Measurements from ENCODE around the gene KCNH6. TPM values are rescaled to one million over a fixed set of nuclear protein-coding genes. Genes with fewer than 3 reads are reported as not detected.
A peak's percentile ranks its signal among the peaks of the same experiment; 100 is the strongest.

The KCNH6 gene, protein sequence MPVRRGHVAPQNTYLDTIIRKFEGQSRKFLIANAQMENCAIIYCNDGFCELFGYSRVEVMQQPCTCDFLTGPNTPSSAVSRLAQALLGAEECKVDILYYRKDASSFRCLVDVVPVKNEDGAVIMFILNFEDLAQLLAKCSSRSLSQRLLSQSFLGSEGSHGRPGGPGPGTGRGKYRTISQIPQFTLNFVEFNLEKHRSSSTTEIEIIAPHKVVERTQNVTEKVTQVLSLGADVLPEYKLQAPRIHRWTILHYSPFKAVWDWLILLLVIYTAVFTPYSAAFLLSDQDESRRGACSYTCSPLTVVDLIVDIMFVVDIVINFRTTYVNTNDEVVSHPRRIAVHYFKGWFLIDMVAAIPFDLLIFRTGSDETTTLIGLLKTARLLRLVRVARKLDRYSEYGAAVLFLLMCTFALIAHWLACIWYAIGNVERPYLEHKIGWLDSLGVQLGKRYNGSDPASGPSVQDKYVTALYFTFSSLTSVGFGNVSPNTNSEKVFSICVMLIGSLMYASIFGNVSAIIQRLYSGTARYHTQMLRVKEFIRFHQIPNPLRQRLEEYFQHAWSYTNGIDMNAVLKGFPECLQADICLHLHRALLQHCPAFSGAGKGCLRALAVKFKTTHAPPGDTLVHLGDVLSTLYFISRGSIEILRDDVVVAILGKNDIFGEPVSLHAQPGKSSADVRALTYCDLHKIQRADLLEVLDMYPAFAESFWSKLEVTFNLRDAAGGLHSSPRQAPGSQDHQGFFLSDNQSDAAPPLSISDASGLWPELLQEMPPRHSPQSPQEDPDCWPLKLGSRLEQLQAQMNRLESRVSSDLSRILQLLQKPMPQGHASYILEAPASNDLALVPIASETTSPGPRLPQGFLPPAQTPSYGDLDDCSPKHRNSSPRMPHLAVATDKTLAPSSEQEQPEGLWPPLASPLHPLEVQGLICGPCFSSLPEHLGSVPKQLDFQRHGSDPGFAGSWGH
- polyA plus RNA-seq (2012; ENCODE audit: missing spikeins) = not detected

DNA sequence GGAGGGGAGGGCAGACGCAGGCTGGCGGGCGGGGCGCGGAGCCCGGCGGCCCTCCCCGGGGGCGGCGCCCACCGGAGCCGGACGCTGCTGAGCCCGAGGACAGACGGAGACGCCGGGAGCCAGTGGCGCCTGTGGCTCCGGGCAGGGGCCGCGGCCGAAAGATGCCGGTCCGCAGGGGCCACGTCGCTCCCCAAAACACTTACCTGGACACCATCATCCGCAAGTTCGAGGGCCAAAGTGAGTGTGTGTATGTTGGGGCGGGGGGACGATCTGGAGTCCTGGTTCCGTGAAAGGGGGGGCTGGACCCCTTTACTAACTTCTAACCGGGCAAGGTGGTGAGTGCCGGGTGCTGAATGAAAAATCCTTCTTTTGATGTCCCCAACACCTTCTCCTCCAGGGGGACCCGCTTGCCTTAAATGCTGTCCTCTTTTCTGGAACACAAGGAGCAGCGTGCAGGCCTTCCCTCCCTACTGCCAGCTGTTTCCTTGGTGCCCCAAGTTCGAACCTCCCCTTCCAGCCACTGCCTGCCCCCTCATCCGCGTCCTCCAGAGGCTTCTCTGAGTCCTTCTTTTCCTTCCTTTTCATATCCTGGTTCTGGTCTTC is at the start of gene KCNH6:
Gene KCNH6, plus strand, starts transcription at position 106 of the 603 bp plus-strand sequence. Its CDS starts 56 bp downstream, at position 162.
- no peak for TF ChIP-seq POLR2A (IDR thresholded peaks at IDR 0.05; ENCODE audit: low read depth, low read length)
- FAIRE-seq (no peak), DNase-seq (ENCODE audit: insufficient read length) (no peak)

DNA sequence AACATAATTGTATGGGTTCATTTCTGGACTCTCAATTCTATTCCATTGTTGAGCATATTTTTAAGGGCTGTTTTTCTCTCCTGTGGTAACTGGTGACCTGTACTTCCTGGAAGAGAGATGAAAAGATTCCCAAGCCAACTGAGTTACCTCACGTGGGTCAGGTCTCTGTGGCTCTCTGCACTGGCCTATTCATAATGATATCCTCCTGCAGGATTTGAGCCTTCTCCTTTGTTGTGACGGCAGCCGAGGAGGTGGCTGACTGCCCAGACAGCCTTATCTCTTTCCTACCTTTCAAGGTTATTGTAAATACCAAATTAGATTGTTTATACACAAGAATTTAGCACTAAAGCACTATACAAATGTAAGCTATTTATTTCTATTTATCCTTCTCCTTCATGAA is 49.0 kb upstream of the KCNH6 start:
- FAIRE-seq = no peak
- TF ChIP-seq POLR2A (IDR thresholded peaks at IDR 0.05; ENCODE audit: low read depth, low read length) (no peak), POLR2AphosphoS5 (IDR thresholded peaks at IDR 0.05; ENCODE audit: low read depth, low read length) (no peak), TAF1 (IDR thresholded peaks at IDR 0.05; ENCODE audit: borderline replicate concordance, low read depth, low read length) (no peak)
- DNase-seq (ENCODE audit: insufficient read length) = no peak

DNA sequence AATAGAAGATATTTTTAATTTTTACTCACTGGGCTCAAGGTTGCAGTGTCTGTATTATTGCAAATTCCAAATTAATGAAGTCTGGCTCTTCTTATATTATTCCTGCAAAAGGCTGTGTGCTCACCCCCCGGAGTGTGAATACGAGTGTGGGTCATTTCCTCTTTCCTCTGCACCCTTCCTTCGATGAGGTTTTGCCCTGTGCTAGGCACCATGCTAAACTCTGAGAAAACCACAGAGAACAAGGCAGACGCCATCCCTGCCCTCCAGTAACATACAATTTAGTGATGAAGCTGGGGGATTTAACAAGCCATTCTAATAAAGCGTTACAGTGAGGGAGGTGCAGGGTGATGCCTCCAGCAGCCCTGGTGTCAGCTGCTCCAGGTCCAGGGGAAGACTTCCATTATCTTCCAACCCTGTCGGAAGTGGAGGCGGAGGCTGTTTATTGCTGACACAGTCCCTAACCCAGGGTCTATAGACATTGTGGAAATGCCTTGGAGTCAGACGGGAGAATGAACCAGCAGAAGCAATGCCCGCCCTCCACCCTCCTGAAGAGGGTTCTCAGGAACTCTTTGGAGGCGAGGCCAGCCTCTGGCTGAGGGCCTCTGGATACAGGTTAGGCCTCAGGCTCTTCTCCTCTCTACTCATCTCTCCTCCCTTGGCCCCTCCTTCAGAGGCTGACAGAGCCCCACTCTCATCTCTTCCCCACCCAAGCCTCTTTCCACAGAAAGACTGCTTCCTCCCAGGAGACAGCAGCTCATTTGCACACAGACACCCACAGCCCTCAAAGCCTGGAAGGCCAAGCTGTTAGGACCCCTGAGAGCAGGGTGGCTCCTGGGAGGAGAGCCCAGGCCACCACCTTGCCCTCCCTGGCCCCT is 48.3 kb upstream of the KCNH6 start:
- DNase-seq (ENCODE audit: insufficient read length) = no peak
- no peak for FAIRE-seq
- TF ChIP-seq POLR2A (IDR thresholded peaks at IDR 0.05; ENCODE audit: low read depth, low read length) (no peak), POLR2AphosphoS5 (IDR thresholded peaks at IDR 0.05; ENCODE audit: low read depth, low read length) (no peak), TAF1 (IDR thresholded peaks at IDR 0.05; ENCODE audit: borderline replicate concordance, low read depth, low read length) (no peak)

DNA sequence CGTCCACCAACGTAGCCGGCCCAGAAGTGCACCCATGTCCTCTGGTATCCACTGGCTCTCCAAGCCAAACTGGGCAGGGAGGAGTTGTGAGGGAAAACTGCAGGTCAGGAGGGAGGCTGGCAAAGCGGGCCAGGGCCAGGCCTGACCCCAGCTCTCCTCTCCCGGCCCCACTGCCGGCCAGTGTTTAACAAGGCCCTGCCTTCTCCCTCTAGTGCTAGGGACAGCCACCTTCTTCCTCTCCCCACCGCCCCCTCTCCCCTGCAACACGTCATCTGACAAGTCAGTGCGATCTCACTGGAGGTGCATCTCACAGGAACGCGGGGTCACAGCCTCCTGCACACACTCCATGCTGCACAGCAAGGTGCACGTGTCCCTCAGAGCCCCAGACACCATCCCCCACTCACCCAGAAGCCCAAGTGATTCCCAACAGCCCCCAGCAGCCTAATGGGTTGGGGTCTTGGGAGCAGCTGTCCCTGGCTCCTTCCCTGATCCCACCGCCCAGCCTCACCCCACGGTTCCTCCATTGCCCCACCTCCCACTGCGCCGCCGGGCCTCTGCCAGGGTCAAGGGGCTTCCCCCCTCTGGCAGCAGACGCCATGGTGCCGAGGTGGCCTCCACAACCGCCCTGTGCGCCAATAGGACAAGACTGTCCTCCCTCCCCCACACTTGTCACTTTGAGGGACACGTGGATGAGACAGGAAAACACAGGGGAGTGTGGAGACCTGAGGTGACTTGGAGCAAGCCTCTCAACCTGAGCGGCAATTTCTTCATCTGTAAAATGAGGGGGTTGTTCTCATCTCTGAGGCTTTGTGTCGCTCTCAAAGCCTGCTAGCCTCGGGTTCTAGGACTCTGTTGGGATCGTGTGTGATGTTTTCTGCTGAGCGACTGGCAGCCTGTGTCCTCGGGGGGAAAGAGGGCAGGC is 47.4 kb upstream of the KCNH6 start:
- DNase-seq (ENCODE audit: insufficient read length) = no peak
- FAIRE-seq = no peak
- TF ChIP-seq POLR2A (IDR thresholded peaks at IDR 0.05; ENCODE audit: low read depth, low read length) (no peak), POLR2AphosphoS5 (IDR thresholded peaks at IDR 0.05; ENCODE audit: low read depth, low read length) (no peak), TAF1 (IDR thresholded peaks at IDR 0.05; ENCODE audit: borderline replicate concordance, low read depth, low read length) (no peak)

DNA sequence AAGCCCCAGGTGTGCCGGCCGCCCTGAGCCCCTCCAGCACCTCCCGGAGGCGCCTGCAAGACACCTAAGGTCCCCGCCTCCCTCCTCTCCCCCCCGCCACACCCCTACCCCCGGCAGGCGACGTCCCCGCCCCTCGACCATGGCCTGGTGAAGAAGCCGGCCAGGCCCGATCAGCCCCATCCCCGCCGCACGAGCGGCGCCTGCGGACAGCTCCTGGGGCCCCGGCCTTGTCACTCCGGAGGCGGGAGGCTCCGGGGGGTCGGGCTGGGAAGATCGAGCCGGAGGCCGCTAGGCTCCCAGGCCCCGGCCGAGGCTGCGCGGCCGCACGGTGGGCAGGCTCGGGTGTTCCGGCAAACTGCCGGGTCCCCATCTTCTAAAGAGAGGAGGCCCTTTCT is 46.7 kb upstream of the KCNH6 start:
- TF ChIP-seq POLR2AphosphoS5 (IDR thresholded peaks at IDR 0.05; ENCODE audit: low read depth, low read length) (no peak), POLR2A (IDR thresholded peaks at IDR 0.05; ENCODE audit: low read depth, low read length) (no peak), TAF1 (IDR thresholded peaks at IDR 0.05; ENCODE audit: borderline replicate concordance, low read depth, low read length) (no peak)
- no peak for FAIRE-seq
- no peak for DNase-seq (ENCODE audit: insufficient read length)

DNA sequence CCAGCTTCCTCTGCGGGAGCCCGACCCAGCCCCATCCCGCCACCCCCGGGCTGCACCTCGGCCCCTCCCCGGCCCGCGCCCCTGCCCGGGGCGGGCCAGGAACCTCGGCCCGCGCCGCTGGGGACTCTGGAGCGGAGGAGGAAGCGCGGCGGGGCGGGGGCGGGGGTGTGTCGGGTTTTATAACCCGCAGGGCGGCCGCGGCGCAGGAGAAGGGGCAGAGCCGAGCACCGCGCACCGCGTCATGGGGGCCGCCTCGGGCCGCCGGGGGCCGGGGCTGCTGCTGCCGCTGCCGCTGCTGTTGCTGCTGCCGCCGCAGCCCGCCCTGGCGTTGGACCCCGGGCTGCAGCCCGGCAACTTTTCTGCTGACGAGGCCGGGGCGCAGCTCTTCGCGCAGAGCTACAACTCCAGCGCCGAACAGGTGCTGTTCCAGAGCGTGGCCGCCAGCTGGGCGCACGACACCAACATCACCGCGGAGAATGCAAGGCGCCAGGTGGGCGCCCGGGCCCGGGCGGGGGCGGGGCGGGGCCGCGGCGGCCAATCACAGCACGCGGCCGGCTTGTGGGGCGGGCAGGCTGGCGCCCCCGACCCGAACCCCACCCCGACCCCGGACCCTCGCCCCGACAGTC is 46.2 kb upstream of the KCNH6 start, which contains the start of gene ACE:
Gene ACE, plus strand, starts transcription at position 208 of the 626 bp plus-strand sequence. Its CDS starts 34 bp downstream, at position 242.
- DNase-seq (ENCODE audit: insufficient read length) (no peak), FAIRE-seq (no peak)
- TF ChIP-seq TAF1 (IDR thresholded peaks at IDR 0.05; ENCODE audit: borderline replicate concordance, low read depth, low read length) (no peak), POLR2AphosphoS5 (IDR thresholded peaks at IDR 0.05; ENCODE audit: low read depth, low read length) (no peak), POLR2A (IDR thresholded peaks at IDR 0.05; ENCODE audit: low read depth, low read length) (no peak)

DNA sequence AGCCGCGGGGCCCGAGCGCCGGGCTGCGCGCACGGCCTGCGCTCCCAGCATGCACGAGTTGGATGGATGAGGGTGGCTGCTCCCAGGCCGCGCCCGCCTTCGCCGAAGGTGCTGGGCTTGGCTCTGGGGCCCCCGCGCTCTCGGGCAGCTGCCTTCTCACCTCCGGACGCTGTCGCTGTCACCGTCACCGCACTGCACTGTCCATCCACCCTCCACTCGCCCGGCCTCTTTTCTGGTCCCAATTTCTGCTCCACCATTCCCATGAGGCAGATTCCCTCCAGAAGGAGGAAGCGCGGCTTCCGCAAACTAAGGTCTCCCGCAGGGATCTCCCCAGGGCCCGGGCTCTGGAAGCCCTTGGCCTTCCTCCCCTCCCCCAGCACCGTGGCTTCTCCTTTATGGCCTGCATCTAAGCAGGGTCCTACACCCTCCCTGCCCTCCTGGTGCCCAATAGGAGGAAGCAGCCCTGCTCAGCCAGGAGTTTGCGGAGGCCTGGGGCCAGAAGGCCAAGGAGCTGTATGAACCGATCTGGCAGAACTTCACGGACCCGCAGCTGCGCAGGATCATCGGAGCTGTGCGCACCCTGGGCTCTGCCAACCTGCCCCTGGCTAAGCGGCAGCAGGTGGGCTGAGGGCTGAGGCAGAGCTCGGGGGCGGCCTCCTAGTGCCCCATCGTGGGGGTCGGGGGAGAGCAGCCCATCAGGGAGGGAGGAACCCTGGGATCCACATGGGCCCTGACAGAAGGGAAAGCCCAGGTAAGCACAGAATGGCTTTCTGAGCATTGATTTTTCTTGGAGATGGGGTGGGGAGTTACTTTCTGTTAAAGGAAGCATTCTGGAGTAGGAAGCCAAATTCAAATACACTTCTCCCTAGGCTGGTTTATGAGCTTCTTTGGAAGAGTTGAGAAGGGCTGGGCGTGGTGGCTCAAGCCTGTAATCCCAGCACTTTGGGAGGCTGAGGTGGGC is 45.4 kb upstream of the KCNH6 start:
- no peak for DNase-seq (ENCODE audit: insufficient read length)
- TF ChIP-seq POLR2AphosphoS5 (IDR thresholded peaks at IDR 0.05; ENCODE audit: low read depth, low read length) (no peak), TAF1 (IDR thresholded peaks at IDR 0.05; ENCODE audit: borderline replicate concordance, low read depth, low read length) (no peak), POLR2A (IDR thresholded peaks at IDR 0.05; ENCODE audit: low read depth, low read length) (no peak)
- FAIRE-seq = no peak

DNA sequence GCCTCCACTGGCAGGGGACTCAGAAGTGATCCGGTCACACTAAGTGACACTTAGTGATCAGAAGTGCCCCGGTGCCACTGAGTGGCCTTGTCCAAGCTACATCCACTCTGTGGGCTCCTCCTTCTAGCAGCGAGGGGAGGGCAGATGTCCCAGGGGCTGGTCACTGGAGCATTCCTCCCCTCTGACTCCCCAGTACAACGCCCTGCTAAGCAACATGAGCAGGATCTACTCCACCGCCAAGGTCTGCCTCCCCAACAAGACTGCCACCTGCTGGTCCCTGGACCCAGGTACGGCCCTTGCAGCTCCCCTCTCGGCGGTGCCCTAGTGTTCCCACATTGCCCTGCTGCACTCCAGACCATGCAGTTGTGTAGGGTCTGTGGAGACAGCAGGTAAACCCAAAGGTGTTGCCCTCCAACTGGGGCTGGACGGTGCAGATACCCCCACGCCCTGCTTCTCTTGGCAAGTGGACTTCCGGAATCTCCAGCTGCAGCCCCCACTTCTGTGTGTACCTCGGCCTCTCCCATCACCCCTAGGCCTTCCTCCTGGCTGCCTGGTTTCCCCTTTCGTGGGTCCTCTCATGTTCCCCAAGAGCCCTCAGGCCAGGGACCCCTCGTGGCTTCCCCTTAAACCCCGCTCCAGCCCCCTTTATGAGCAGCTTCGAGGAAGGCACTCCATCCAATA is 44.2 kb upstream of the KCNH6 start:
- FAIRE-seq (peak; percentile 78), DNase-seq (ENCODE audit: insufficient read length) (peak; percentile 91)
- TF ChIP-seq POLR2A (IDR thresholded peaks at IDR 0.05; ENCODE audit: low read depth, low read length) = no peak
- TF ChIP-seq TAF1 (IDR thresholded peaks at IDR 0.05; ENCODE audit: borderline replicate concordance, low read depth, low read length) = no peak
- no peak for TF ChIP-seq POLR2AphosphoS5 (IDR thresholded peaks at IDR 0.05; ENCODE audit: low read depth, low read length)
